GM10266 (cell line): Measurements from ENCODE around the gene MED12L.

Experiments
- DNase-seq: peaks from one replicate; pipeline ENCODE4 v3.0.0; 2012; ENCODE audit errors: extremely low spot score
- TF ChIP-seq, protein P1 (sequence below): IDR thresholded peaks from 2 replicates; pipeline ENCODE4 v1.5.1; 2012; ENCODE audit warnings: mild to moderate bottlenecking, low read depth; ENCODE audit not compliant: control insufficient read depth, insufficient read depth; ENCODE audit errors: missing control alignments

Gene MED12L

GRCh38 chr3:151483488-151483887 is 398.0 kb downstream of the MED12L start:
- no peak for DNase-seq
- TF ChIP-seq, protein P1, sequence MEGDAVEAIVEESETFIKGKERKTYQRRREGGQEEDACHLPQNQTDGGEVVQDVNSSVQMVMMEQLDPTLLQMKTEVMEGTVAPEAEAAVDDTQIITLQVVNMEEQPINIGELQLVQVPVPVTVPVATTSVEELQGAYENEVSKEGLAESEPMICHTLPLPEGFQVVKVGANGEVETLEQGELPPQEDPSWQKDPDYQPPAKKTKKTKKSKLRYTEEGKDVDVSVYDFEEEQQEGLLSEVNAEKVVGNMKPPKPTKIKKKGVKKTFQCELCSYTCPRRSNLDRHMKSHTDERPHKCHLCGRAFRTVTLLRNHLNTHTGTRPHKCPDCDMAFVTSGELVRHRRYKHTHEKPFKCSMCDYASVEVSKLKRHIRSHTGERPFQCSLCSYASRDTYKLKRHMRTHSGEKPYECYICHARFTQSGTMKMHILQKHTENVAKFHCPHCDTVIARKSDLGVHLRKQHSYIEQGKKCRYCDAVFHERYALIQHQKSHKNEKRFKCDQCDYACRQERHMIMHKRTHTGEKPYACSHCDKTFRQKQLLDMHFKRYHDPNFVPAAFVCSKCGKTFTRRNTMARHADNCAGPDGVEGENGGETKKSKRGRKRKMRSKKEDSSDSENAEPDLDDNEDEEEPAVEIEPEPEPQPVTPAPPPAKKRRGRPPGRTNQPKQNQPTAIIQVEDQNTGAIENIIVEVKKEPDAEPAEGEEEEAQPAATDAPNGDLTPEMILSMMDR = no peak

- DNase-seq = no peak
- TF ChIP-seq, protein P1 = no peak
Measured at GRCh38 chr3:151483961-151484520, 398.6 kb downstream of the MED12L start.
